ENCODE measurements around the gene OSBPL1A.

GRCh38 chr18:24230766-24231165, 166.9 kb downstream of the OSBPL1A start:
- no peak for TF ChIP-seq EZH2 (IDR thresholded peaks at IDR 0.05; ENCODE audit: borderline replicate concordance, low read length)
- TF ChIP-seq, protein P1, sequence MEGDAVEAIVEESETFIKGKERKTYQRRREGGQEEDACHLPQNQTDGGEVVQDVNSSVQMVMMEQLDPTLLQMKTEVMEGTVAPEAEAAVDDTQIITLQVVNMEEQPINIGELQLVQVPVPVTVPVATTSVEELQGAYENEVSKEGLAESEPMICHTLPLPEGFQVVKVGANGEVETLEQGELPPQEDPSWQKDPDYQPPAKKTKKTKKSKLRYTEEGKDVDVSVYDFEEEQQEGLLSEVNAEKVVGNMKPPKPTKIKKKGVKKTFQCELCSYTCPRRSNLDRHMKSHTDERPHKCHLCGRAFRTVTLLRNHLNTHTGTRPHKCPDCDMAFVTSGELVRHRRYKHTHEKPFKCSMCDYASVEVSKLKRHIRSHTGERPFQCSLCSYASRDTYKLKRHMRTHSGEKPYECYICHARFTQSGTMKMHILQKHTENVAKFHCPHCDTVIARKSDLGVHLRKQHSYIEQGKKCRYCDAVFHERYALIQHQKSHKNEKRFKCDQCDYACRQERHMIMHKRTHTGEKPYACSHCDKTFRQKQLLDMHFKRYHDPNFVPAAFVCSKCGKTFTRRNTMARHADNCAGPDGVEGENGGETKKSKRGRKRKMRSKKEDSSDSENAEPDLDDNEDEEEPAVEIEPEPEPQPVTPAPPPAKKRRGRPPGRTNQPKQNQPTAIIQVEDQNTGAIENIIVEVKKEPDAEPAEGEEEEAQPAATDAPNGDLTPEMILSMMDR (conservative IDR thresholded peaks at IDR 0.05 in 1 of 2, IDR thresholded peaks at IDR 0.05 in 1 of 2; ENCODE audit: extremely low read depth in 1 of 2, insufficient read depth in 1 of 2, low read depth in 1 of 2, low read length in 2 of 2) = no peak

All from mammary epithelial cell (primary cell).